GM21367 (cell line): Measurements from ENCODE around the gene ABCA8.
"Not testable (repeated sequence)": the region's sequence is repeated elsewhere in the genome, so short reads cannot be mapped to it uniquely, and the experiment has no call there.

Experiments
- ATAC-seq: cut with Tn5 transposase; IDR thresholded peaks from one replicate; pipeline ENCODE4 v1.9.1; 2021; ENCODE audit not compliant: unreplicated experiment

The ABCA8 gene, protein sequence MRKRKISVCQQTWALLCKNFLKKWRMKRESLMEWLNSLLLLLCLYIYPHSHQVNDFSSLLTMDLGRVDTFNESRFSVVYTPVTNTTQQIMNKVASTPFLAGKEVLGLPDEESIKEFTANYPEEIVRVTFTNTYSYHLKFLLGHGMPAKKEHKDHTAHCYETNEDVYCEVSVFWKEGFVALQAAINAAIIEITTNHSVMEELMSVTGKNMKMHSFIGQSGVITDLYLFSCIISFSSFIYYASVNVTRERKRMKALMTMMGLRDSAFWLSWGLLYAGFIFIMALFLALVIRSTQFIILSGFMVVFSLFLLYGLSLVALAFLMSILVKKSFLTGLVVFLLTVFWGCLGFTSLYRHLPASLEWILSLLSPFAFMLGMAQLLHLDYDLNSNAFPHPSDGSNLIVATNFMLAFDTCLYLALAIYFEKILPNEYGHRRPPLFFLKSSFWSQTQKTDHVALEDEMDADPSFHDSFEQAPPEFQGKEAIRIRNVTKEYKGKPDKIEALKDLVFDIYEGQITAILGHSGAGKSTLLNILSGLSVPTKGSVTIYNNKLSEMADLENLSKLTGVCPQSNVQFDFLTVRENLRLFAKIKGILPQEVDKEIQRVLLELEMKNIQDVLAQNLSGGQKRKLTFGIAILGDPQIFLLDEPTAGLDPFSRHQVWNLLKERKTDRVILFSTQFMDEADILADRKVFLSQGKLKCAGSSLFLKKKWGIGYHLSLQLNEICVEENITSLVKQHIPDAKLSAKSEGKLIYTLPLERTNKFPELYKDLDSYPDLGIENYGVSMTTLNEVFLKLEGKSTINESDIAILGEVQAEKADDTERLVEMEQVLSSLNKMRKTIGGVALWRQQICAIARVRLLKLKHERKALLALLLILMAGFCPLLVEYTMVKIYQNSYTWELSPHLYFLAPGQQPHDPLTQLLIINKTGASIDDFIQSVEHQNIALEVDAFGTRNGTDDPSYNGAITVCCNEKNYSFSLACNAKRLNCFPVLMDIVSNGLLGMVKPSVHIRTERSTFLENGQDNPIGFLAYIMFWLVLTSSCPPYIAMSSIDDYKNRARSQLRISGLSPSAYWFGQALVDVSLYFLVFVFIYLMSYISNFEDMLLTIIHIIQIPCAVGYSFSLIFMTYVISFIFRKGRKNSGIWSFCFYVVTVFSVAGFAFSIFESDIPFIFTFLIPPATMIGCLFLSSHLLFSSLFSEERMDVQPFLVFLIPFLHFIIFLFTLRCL (N-terminal part only)

DNA sequence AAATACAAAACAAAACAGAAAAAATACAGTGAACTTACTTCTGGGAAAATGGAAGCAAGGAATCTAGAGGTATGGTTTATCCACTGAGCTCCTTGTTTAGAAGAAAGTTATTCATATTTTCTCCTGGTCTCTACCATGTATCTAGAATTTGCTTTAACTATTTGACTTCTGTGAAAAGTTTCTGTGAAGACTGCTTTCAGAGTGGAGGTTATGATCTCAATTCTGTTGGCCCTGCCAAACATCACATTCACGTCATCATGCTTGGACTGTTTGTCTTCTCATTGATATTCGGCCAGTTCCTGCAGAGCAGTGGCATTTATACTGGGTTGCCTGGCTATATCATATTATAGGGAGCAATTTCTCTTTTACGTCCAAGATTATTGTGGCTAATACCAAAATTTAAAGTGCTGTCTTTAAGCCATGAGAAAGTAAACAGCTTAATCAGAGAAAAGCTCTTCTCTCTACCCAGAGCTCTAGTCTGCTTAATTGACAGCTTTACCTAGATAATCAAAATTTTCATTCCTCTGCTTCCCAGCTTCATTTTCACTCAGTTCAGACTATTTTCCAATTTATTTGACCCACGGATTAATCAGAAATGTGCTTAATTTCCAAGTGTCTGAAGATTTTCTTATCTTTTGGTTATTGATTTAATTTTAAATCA lies at the start of gene ABCA8:
Gene ABCA8 (minus strand): TSS at position 212 of the 661 bp plus-strand sequence. CDS start 13,358 bp downstream, outside the sequence.
- ATAC-seq = no peak

DNA sequence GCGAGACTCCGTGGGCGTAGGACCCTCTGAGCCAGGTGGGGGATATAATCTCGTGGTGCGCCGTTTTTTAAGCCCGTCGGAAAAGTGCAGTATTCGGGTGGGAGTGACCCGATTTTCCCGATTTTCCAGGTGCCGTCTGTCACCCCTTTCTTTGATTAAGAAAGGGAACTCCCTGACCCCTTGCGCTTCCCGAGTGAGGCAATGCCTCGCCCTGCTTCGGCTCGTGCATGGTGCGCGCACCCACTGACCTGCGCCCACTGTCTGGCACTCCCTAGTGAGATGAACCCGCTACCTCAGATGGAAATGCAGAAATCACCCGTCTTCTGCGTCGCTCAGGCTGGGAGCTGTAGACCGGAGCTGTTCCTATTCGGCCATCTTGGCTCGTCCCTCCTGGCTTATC lies 49.6 kb upstream of the ABCA8 start:
- not testable (repeated sequence) for ATAC-seq

DNA sequence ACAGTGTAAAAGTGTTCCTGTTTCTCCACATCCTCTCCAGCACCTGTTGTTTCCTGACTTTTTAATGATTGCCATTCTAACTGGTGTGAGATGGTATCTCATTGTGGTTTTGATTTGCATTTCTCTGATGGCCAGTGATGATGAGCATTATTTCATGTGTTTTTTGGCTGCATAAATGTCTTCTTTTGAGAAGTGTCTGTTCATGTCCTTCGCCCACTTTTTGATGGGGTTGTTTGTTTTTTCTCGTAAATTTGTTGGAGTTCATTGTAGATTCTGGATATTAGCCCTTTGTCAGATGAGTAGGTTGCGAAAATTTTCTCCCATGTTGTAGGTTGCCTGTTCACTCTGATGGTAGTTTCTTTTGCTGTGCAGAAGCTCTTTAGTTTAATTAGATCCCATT lies 44.6 kb upstream of the ABCA8 start:
- ATAC-seq = not testable (repeated sequence)

DNA sequence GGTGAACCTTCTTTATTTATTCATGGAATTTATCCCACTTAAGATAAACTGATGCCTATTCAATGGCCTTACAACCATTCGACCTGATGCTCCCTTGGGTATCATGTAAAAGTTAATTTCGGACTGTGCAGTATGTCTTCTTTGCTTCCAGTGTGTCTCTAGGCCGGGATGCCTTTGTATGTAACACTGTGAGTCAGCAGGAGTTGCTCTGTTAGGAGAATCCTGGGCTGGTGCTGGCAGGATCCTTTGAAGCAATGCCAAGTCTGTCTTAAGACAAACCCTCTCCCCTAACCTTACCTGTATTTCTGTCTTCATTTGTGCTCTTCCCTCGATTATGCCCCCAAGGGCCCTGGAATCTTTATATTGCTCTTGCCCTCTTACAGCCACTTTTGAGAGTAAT lies 37.9 kb upstream of the ABCA8 start:
- no peak for ATAC-seq

DNA sequence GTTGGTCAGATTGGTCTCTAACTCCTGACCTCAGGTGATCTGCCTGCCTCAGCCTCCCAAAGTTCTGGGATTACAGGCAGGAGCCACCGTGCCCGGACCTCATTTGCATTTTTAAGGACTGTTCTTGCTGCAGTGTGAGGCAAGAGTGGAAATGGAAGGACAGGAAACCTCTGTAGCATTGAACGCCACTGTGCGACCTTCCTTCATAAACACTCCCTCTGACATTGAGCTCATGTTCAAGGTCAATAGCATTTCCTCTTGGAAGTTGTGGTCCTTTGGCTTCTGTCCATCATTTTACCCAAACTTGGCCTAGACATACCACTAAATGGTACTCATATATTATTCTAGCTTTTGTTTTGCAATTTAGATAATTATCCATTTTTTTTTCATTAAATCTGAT lies 32.8 kb upstream of the ABCA8 start:
- no peak for ATAC-seq

DNA sequence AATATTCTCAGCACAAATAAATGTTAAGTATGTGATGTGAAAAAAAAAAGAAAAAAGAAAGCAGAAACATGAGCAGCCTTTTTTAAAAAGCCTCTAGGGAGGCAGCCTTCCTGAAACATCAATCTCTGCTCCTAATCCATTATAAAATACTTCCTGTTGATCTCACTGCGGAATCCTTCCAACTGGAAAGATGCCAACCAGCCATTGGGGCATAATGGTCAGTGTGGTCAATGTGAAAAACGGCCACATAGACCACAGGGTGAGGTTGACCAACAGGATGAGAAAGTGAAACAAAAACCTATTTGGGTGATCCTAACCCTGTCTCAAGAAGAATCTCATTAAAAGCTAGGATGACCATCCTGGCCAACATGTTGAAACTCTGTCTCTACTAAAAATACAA lies 26.1 kb upstream of the ABCA8 start:
- no peak for ATAC-seq

DNA sequence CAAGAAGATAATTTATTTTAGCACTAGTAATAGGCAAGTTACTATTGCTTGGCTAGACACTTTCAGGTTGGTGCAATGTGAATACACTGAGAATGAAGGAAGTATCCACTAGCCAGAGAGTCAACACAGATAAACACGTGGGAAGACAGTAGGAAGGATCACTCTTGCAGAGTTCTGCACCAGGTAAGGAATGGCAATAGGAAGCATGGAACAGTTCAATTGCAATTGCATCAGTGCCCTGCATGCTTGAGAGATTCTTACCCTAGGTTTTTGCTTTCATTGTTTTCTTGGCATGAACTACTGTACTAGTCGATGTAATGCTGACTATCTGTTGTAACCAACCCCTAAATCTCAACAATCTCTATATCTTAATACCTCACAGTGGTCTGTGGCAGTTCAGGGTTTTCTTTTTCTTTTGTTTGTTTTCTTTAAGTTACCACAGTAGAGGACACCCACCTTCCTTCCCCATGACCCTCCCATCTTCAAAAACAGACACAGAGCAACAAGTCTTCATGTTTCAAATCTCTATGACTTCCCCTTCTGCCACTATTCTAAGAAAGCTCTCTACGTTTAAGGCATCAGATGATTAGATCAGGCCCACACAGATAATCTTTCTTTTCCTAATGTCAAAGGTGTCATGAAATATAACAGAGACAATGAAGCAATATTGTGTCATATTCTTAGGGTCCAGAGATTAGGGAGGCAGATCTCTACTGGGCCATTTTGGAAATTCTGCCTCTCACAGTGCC lies 18.1 kb upstream of the ABCA8 start:
- ATAC-seq = no peak

DNA sequence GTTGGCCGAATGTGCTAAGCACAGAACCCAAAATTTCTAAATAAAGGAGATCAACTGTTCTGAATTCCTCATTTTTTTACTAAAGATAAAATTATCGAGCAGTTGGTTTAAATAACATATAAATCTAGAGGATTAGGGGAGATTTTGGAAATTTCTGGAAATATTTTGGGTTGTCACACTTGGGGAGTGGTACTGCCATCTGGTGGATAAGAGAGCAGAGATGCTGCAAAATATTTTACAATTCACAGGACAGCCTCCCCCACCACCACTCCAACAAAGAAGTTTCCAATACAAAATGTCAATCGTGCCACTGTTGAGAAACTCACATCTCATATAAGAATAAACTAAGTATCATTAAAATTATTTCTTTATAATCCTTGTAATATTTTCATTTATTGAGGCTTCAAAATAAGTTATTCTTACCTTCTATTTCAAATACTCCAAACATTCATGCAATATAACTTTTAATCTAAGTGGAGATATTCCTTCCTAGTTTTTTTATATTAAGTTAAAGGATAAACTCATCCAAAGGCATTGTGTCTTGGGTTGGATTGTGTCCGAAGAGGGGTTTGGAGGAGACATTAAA lies 17.0 kb upstream of the ABCA8 start:
- no peak for ATAC-seq

DNA sequence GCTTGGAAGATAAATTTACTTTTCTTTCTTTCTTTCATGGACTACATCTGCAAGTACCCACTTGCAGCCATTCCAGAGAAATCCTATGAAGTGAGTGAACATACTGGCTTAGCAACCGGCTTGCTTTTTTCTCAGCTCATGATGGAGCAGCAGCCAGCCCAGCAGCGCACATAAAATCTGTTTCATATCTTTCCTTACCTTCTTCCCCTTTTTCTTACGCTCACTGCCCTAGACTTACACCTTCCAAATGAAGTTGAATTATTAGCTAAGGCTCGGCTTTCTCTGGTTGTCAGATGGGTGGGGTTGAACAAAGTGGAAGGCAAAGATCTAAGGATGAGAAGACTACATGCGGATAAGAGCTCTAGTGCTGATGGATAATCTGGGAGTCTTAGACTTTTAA lies 13.9 kb upstream of the ABCA8 start:
- ATAC-seq = no peak

DNA sequence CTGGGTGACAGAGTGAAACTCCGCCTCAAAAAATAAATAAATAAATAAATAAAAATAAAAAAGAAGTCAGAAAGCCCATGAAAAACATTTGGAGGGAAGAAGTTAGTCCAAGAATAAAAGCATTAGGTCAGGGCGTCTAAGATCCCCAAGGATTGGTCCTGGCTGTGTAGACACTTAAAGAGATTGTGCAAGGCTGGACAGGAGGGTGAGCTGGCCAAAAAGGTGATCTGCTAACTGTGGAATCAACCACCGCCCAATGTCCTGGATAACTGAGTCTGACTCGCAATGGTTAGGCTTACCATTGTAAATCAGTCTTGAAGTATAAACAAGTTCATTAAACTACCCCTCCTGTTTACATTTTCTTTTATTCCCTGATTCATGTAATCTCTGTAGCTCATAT lies 8.8 kb upstream of the ABCA8 start:
- ATAC-seq = no peak

DNA sequence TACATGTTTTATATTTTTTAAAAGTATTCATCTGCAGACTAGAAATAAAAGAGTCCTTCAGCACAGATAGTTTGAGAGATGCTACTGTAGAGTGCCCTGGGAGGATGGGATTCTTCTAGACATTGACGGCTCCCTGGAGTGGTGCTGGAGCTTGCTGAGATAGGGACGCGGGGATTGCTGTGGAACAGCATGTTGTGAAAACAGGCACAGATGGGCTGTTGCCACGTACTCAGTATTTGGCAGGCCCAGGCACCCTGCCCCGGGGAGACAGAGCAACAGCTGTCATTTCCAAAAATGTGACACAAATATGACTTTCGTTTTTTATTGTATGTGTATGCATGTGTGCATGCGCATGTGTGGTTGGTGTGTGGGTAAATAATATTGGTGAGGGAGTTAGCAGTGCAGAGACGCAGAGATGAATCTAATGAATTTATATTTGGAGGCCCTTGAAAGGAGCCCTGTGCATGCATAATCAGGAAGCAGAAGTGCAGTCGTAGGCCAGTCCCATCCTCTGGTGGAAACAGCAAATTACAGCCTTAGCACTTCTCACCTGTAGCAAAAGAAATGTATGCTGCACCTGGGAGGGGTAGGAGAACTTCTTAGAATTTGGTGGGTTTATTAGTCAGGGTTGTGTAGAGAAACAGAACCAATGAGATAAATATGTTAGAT lies 6.2 kb upstream of the ABCA8 start:
- ATAC-seq = no peak

DNA sequence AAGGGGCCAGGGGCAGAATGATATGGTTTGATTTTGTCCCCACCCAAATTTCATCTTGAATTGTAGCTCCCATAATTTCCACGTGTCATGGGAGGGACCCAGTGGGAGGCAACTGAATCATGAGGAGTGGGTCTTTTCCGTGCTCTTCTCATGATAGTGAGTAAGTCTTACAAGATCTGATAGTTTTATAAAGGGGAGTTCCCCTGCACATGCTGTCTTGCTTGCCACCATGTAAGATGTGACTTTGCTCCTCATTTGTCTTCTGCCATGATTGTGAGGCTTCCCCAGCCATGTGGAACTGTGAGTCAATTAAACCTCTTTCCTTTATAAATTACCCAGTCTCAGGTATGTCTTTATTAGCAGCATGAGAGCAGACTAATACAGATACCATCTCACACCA lies 3.9 kb upstream of the ABCA8 start:
- ATAC-seq = not testable (repeated sequence)

DNA sequence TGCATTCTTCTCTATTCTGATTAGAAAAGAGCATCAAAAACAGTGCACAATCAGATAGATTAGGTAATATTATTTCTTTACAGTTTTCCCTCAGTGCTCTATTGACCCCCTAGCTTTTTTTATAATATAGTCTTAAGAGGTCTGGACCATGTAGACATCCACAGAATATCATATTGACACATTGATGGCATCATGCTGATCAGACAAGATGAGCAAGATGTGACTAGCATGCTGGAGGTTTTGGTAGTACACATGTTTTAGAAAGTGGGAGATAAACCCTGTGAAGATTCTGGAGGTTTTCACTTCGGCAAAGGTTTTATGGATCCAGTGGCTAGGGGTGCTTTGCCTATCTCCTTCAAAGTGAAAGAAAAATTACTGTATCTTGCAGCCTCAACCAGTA lies 2.8 kb upstream of the ABCA8 start:
- ATAC-seq = no peak

DNA sequence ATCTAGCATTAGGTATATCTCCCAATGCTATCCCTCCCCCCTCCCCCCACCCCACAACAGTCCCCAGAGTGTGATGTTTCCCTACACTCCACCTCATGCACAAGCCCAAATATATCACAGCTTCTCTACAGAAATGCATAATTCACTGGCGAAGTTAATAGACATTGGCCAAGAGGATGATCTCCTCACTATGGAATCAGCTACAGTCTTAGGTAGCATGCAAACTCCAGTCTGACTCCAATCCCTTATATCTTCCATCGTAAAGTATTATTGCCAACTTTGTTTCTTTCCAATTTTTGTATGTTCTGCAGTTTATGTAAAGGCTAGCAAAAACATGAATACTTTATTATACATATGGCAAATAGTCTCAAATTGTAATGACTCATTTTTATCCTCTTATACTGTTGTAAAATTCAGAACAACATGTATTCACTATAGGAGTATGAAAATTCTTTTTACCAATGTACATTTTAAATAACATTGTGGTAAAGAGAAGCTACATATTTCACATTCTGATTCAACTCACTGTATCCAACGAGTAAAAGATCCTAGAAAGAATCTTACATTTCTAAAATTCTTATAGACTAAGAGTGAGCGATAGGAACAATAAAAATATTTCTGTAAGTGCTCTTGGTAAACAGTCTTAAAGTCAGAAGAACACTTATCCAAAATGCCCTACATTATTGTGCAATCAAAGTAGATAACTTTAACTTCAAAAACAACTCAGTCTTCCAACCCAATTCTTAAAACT lies 871 bp downstream of the ABCA8 start:
- ATAC-seq = no peak

DNA sequence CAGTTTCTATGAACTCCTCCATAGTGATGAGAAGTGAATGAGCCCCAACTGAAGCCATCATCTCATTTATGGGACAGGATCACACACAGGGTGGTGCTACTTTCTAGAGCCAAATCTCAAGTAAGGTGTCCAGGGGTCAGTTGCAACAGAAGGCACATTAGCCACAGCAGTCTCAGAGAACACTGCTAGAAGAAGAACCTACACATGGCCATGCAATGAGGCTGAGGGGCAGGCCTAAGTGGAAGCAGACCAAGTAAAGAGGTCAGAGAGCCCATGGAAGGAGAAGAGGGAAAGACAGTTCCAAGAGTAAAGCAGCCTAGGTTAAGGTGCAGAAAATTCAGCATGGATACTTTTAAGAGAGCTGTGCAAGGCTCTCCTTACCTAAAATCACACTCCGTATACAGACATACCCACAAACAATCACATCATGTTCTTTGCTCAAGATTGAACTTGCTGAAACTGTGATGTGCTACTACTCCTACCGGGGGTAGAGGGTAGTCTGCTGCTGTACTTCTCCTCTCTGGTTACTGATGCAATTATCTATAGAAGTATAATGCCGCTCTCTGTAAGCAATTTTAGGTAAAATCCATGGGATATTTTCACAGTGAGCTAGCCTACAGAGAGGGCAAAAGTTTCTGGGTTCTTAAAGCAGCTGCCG lies 1.7 kb downstream of the ABCA8 start:
- ATAC-seq = no peak

DNA sequence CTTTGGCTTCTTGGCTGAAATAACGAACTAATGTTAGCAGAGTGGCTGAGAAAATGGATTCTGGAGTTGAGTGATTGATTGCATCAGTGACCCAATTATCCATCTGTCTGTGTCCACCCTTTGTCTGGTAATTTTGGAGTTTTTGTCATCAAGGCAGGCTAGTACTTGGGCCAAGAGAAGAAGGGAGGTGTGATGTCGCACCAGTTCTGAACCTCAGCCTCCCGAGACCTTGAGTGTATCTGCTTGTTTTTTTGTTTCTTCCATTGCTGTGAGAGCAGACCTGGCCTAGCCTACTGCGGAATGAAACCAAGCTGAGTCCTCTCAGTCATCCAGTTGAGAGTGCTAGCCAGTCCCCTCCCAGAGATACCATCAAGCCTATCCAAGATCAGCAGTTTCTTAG lies 4.5 kb downstream of the ABCA8 start:
- no peak for ATAC-seq

DNA sequence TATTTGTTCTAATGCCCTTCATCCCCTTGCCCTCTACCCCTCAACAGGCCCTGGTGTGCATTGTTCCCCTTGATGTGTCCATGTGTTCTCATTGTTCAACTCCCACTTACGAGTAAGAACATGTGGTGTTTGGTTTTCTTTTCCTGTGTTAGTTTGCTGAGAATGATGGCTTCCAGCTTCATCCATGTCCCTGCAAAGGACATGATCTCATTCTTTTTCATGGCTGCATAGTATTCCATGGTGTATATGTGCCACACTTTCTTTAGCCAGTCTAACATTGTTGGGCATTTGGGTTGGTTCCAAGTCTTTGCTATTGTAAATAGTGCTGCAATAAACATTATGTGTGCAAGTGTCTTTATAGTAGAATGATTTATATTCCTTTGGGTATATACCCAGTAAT lies 7.3 kb downstream of the ABCA8 start:
- ATAC-seq = not testable (repeated sequence)

DNA sequence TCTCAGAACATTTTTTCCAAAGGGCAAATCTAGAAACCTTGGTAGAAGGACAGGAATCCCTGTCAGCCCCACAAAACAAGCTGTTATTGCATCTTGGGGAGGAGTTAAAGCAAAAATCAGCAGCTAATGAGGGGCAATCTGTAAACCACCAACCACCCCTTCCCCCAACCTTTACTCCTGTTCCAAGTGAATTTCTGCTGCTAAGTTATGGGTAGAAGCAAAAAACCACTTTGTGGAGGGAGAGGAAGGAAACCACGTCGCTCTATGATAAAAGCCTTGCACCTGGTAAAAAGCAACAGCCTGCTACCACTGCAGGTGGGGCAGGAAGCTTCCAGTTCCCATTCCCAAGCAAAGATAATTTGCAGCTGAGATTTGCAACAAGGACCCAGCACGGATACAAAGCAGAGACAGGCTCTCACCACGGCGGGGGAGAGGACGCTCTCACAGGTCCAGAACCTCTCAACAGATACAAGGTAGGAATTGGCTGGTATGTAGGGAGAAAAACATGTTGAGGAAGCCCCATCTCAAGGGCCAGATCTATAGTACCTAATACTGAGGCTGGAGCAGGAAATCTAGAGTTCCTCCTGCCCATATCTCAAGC lies 10.7 kb downstream of the ABCA8 start:
- no peak for ATAC-seq
